Sigmoid colon (tissue), 7 donors: ENCODE measurements around the gene FRS3. TPM values are rescaled to one million over a fixed set of nuclear protein-coding genes. Genes with fewer than 3 reads are reported as not detected.

Experiments used
- DNase-seq: peaks from one replicate; pipeline ENCODE4 v3.0.0-alpha.2; 2019
- H3K27ac ChIP-seq, 4 donors: fragments of 200-600 bp; sonication (generic); one replicate each; pipeline ENCODE4 v1.5.1; 2016 to 2019; ENCODE audit warnings: mild to moderate bottlenecking in 1 of 4
- H3K27me3 ChIP-seq, 3 donors: fragments of 200-600 bp; sonication (generic); one replicate each; pipeline ENCODE4 v1.5.1; 2019; ENCODE audit warnings: mild to moderate bottlenecking in 1 of 3
- H3K36me3 ChIP-seq, 4 donors: fragments of 200-600 bp; sonication (generic); one replicate each; pipeline ENCODE4 v1.5.1; 2016 to 2019
- H3K4me1 ChIP-seq, 4 donors: fragments of 200-600 bp; sonication (generic); one replicate each; pipeline ENCODE4 v1.5.1; 2017 to 2019
- H3K4me3 ChIP-seq, 4 donors: fragments of 200-600 bp; sonication (generic); one replicate each; pipeline ENCODE4 v1.5.1; 2017 to 2019; ENCODE audit warnings: mild to moderate bottlenecking in 2 of 4, moderate library complexity in 1 of 4
- H3K9me3 ChIP-seq, 4 donors: fragments of 200-600 bp in 3 of 4; sonication (generic) in 3 of 4; one replicate each; pipeline versions ENCODE4 v1.5.1 to v1.6.1; 2013 to 2019
- CTCF ChIP-seq, 4 experiments: fragments of 450-650 bp in 3 of 4; fragments of 200-600 bp in 1 of 4; IDR thresholded peaks; one replicate each; pipeline ENCODE4 v1.5.1; 2016 to 2019; ENCODE audit warnings: antibody characterized with exemption in 4 of 4, mild to moderate bottlenecking in 3 of 4, moderate library complexity in 2 of 4
- EP300 ChIP-seq, 4 donors: sonication (generic); formaldehyde crosslinking; IDR thresholded peaks; one replicate each; pipeline ENCODE4 v1.6.1; 2017; ENCODE audit warnings: antibody characterized with exemption in 4 of 4
- POLR2A ChIP-seq, 2 donors: fragments of 450-650 bp; IDR thresholded peaks; one replicate each; pipeline ENCODE4 v1.6.1; 2016; ENCODE audit warnings: antibody characterized with exemption in 2 of 2, mild to moderate bottlenecking in 2 of 2, moderate library complexity in 2 of 2
- POLR2AphosphoS5 ChIP-seq, 4 donors: sonication (generic); formaldehyde crosslinking; IDR thresholded peaks; one replicate each; pipeline ENCODE4 v1.6.1; 2017; ENCODE audit warnings: antibody characterized with exemption in 4 of 4
- WGBS, 2 donors: extraction: QIAGEN DNeasy Blood & Tissue Kit; methylation state at CpG; one replicate each; pipeline ENCODE4 v1.1.7; 2013; 5-methylcytosine and 5-hydroxymethylcytosine counted together
- intact Hi-C: fragments of 100-400 bp; cut with DNase I; formaldehyde crosslinking; loops from one replicate; pipeline ENCODE4 v1.15.1; 2023
- polyA plus RNA-seq, 3 donors: library from polyadenylated mRNA; stranded (reverse); fragments of 200-250 nt; gene quantifications; one replicate each; pipeline ENCODE4 v1.2.3, GENCODE V29; 2013
- total RNA-seq, 4 donors: library from RNA; depleted of rRNA; stranded (reverse); fragments of >200 nt; gene quantifications; one replicate each; pipeline ENCODE4 v1.1.0, GENCODE V29; 2016
- donor health status: healthy with polysubstance abuse.
- donor health status: Bipolar disorder and iron deficiency.
- donor health status: healthy.

Gene FRS3
- total and polyA plus RNA-seq, 7 donors = 1.6 to 4.9 (median 4.6) TPM

GRCh38 chr6:41823178-41823577 lies 43.5 kb upstream of the FRS3 start:
- WGBS, 2 donors = 98 to 100% methylated on average over 1 of the region's 1 CpG
- DNase-seq = no peak
- intact Hi-C loops = no loop called here
- Histone ChIP-seq H3K27ac (no peak overlapping the region), H3K4me1 (peaks cover 0 to 5% (median 0%) of the 10 kb centered on the region in 4 donors), H3K27me3 (no peaks in the 10 kb centered on the region), H3K36me3 (no peaks in the 10 kb centered on the region), H3K9me3 (no peaks in the 10 kb centered on the region), H3K4me3 (no peak overlapping the region)
- TF ChIP-seq POLR2A (IDR thresholded peaks at IDR 0.05) (no peak), EP300 (IDR thresholded peaks at IDR 0.05) (no peak), POLR2AphosphoS5 (IDR thresholded peaks at IDR 0.05) (no peak), CTCF (IDR thresholded peaks at IDR 0.05) (no peak)

GRCh38 chr6:41822021-41822420 lies 42.3 kb upstream of the FRS3 start:
- intact Hi-C loops = no loop called here

GRCh38 chr6:41821266-41821665 lies 41.6 kb upstream of the FRS3 start:
- H3K9me3 ChIP-seq = no peaks in the 10 kb centered on the region
- TF ChIP-seq POLR2AphosphoS5 (IDR thresholded peaks at IDR 0.05) (no peak), EP300 (IDR thresholded peaks at IDR 0.05) (no peak), CTCF (IDR thresholded peaks at IDR 0.05) (no peak), POLR2A (IDR thresholded peaks at IDR 0.05) (no peak)
- H3K4me1 ChIP-seq = peaks cover 0 to 5% (median 0%) of the 10 kb centered on the region in 4 donors
- 93 to 94% methylated on average over 4 of the region's 4 CpGs for WGBS, 2 donors
- no peak for DNase-seq
- no peak overlapping the region for H3K4me3 ChIP-seq
- intact Hi-C loops = no loop called here
- no peaks in the 10 kb centered on the region for H3K27me3 ChIP-seq
- H3K36me3 ChIP-seq = no peaks in the 10 kb centered on the region
- H3K27ac ChIP-seq = no peak overlapping the region

More at GRCh38 chr6:41822021-41822420, 42.3 kb upstream of the FRS3 start:
- no peaks in the 10 kb centered on the region for H3K36me3 ChIP-seq
- H3K4me3 ChIP-seq = no peak overlapping the region
- H3K27me3 ChIP-seq = no peaks in the 10 kb centered on the region
- no peak for DNase-seq
- 95% methylated on average over 1 of the region's 1 CpG for WGBS, 2 donors
- TF ChIP-seq POLR2A (IDR thresholded peaks at IDR 0.05) (no peak), POLR2AphosphoS5 (IDR thresholded peaks at IDR 0.05) (no peak), EP300 (IDR thresholded peaks at IDR 0.05) (no peak), CTCF (IDR thresholded peaks at IDR 0.05) (no peak)
- no peak overlapping the region for H3K27ac ChIP-seq
- H3K4me1 ChIP-seq = peaks cover 0 to 5% (median 0%) of the 10 kb centered on the region in 4 donors
- H3K9me3 ChIP-seq = no peaks in the 10 kb centered on the region

- intact Hi-C loops = no loop called here
- WGBS, 2 donors = 84 to 93% methylated on average over 4 of the region's 4 CpGs
- Histone ChIP-seq H3K4me1 (no peaks in the 10 kb centered on the region), H3K27me3 (no peaks in the 10 kb centered on the region), H3K9me3 (no peaks in the 10 kb centered on the region), H3K36me3 (no peaks in the 10 kb centered on the region), H3K27ac (no peak overlapping the region), H3K4me3 (no peak overlapping the region)
- no peak for TF ChIP-seq POLR2AphosphoS5 (IDR thresholded peaks at IDR 0.05)
- no peak for DNase-seq
Measured at GRCh38 chr6:41818271-41819054, 38.8 kb upstream of the FRS3 start.

- intact Hi-C loops = no loop called here
- Histone ChIP-seq H3K27ac (no peak overlapping the region), H3K4me3 (no peak overlapping the region), H3K4me1 (no peaks in the 10 kb centered on the region), H3K9me3 (no peaks in the 10 kb centered on the region), H3K27me3 (no peaks in the 10 kb centered on the region), H3K36me3 (no peaks in the 10 kb centered on the region)
- WGBS, 2 donors = 100% methylated on average over 1 of the region's 1 CpG
- DNase-seq = no peak
- TF ChIP-seq POLR2AphosphoS5 (IDR thresholded peaks at IDR 0.05) (no peak), EP300 (IDR thresholded peaks at IDR 0.05) (no peak), POLR2A (IDR thresholded peaks at IDR 0.05) (no peak), CTCF (IDR thresholded peaks at IDR 0.05) (no peak)
Measured at GRCh38 chr6:41815587-41815986, 35.9 kb upstream of the FRS3 start.
